Central memory CD8-positive, alpha-beta T cell (primary cell): ENCODE data around the gene PPP1R3G.

Experiments used
- ATAC-seq: fragments of 150-1000 bp; cut with Tn5 transposase; replicated peaks from 2 replicates; pipeline ENCODE4 v1.10.0; 2022; ENCODE audit warnings: mild to moderate bottlenecking, moderate FRiP score, moderate number of reproducible peaks; ENCODE audit not compliant: poor library complexity, severe bottlenecking; ENCODE audit errors: extremely low read depth
- DNase-seq, 2 donors: peaks; one replicate each; pipeline ENCODE4 v3.0.0; 2021; ENCODE audit warnings: low spot score in 2 of 2
- H3K27ac Mint-ChIP-seq: one replicate; pipeline ENCODE4 v1.8.0; 2022; ENCODE audit warnings: low read depth, mild to moderate bottlenecking, moderate library complexity, mixed read lengths
- H3K27me3 Mint-ChIP-seq: one replicate; pipeline ENCODE4 v1.8.0; 2022; ENCODE audit warnings: mixed read lengths
- H3K36me3 Mint-ChIP-seq: one replicate; pipeline ENCODE4 v1.8.0; 2022; ENCODE audit warnings: mild to moderate bottlenecking, moderate library complexity, mixed read lengths; ENCODE audit not compliant: insufficient read depth
- H3K4me1 Mint-ChIP-seq: one replicate; pipeline ENCODE4 v1.8.0; 2022; ENCODE audit warnings: mixed read lengths
- H3K4me3 Mint-ChIP-seq: one replicate; pipeline ENCODE4 v1.8.0; 2022; ENCODE audit warnings: mild to moderate bottlenecking, moderate library complexity, mixed read lengths
- H3K9me3 Mint-ChIP-seq: one replicate; pipeline ENCODE4 v1.8.0; 2022; ENCODE audit warnings: mixed read lengths

Gene PPP1R3G

GRCh38 chr6:5088780-5089179, 3.6 kb downstream of the PPP1R3G start:
- Mint-ChIP-seq H3K9me3 (no peaks in the 10 kb centered on the region), H3K27me3 (peaks cover 40% of the 10 kb centered on the region), H3K36me3 (no peaks in the 10 kb centered on the region), H3K27ac (no peak overlapping the region), H3K4me3 (no peak overlapping the region), H3K4me1 (peaks cover 5% of the 10 kb centered on the region)
- ATAC-seq: no peak
- no peak for DNase-seq

- no peak for ATAC-seq
- Mint-ChIP-seq H3K9me3 (no peaks in the 10 kb centered on the region), H3K4me3 (no peak overlapping the region), H3K27me3 (peaks cover 36% of the 10 kb centered on the region), H3K4me1 (peaks cover 5% of the 10 kb centered on the region), H3K36me3 (no peaks in the 10 kb centered on the region), H3K27ac (no peak overlapping the region)
- no peak for DNase-seq
These were observed 4.6 kb downstream of the PPP1R3G start for GRCh38 chr6:5089481-5090438.

- Mint-ChIP-seq H3K4me3 (no peak overlapping the region), H3K27ac (no peak overlapping the region), H3K4me1 (peaks cover 5% of the 10 kb centered on the region), H3K9me3 (no peaks in the 10 kb centered on the region), H3K36me3 (no peaks in the 10 kb centered on the region), H3K27me3 (peaks cover 36% of the 10 kb centered on the region)
- no peak for ATAC-seq
- DNase-seq: no peak
These were observed 5.5 kb downstream of the PPP1R3G start for GRCh38 chr6:5090603-5091002.

- Mint-ChIP-seq H3K9me3 (no peaks in the 10 kb centered on the region), H3K4me3 (no peak overlapping the region), H3K4me1 (peaks cover 5% of the 10 kb centered on the region), H3K36me3 (no peaks in the 10 kb centered on the region), H3K27me3 (peaks cover 34% of the 10 kb centered on the region), H3K27ac (no peak overlapping the region)
- DNase-seq (no peak), ATAC-seq (no peak)
These were observed 6.3 kb downstream of the PPP1R3G start for GRCh38 chr6:5091210-5092069.

- Mint-ChIP-seq H3K27me3 (peaks cover 20% of the 10 kb centered on the region), H3K9me3 (no peaks in the 10 kb centered on the region), H3K4me3 (no peak overlapping the region), H3K36me3 (no peaks in the 10 kb centered on the region), H3K27ac (no peak overlapping the region), H3K4me1 (peaks cover 5% of the 10 kb centered on the region)
- no peak for DNase-seq
- no peak for ATAC-seq
These were observed 8.3 kb downstream of the PPP1R3G start for GRCh38 chr6:5093231-5094015.

- H3K36me3 Mint-ChIP-seq: no peaks in the 10 kb centered on the region
- no peak for ATAC-seq
- H3K4me3 Mint-ChIP-seq: no peak overlapping the region
- peaks cover 20% of the 10 kb centered on the region for H3K27me3 Mint-ChIP-seq
- H3K27ac Mint-ChIP-seq: no peak overlapping the region
- H3K4me1 Mint-ChIP-seq: peaks cover 5% of the 10 kb centered on the region
- DNase-seq: no peak
- no peaks in the 10 kb centered on the region for H3K9me3 Mint-ChIP-seq
These were observed 9.2 kb downstream of the PPP1R3G start for GRCh38 chr6:5094327-5094726.

- DNase-seq (no peak), ATAC-seq (no peak)
- Mint-ChIP-seq H3K9me3 (no peaks in the 10 kb centered on the region), H3K27ac (no peak overlapping the region), H3K4me3 (no peak overlapping the region), H3K36me3 (no peaks in the 10 kb centered on the region), H3K27me3 (peaks cover 18% of the 10 kb centered on the region), H3K4me1 (no peaks in the 10 kb centered on the region)
These were observed 10.1 kb downstream of the PPP1R3G start for GRCh38 chr6:5095236-5095635.

GRCh38 chr6:5096482-5096881, 11.3 kb downstream of the PPP1R3G start:
- peaks cover 6% of the 10 kb centered on the region for H3K27me3 Mint-ChIP-seq
- no peaks in the 10 kb centered on the region for H3K36me3 Mint-ChIP-seq
- no peak for DNase-seq
- H3K9me3 Mint-ChIP-seq: no peaks in the 10 kb centered on the region
- no peak for ATAC-seq
- no peak overlapping the region for H3K4me3 Mint-ChIP-seq
- no peak overlapping the region for H3K27ac Mint-ChIP-seq
- H3K4me1 Mint-ChIP-seq: no peaks in the 10 kb centered on the region

GRCh38 chr6:5098501-5099270, 13.5 kb downstream of the PPP1R3G start:
- DNase-seq: no peak
- no peaks in the 10 kb centered on the region for H3K27me3 Mint-ChIP-seq
- H3K36me3 Mint-ChIP-seq: no peaks in the 10 kb centered on the region
- no peaks in the 10 kb centered on the region for H3K4me1 Mint-ChIP-seq
- H3K27ac Mint-ChIP-seq: no peak overlapping the region
- H3K4me3 Mint-ChIP-seq: no peak overlapping the region
- H3K9me3 Mint-ChIP-seq: no peaks in the 10 kb centered on the region
- no peak for ATAC-seq

- no peaks in the 10 kb centered on the region for H3K27me3 Mint-ChIP-seq
- H3K9me3 Mint-ChIP-seq: no peaks in the 10 kb centered on the region
- H3K36me3 Mint-ChIP-seq: no peaks in the 10 kb centered on the region
- no peaks in the 10 kb centered on the region for H3K4me1 Mint-ChIP-seq
- no peak for DNase-seq
- no peak for ATAC-seq
- H3K27ac Mint-ChIP-seq: no peak overlapping the region
- no peak overlapping the region for H3K4me3 Mint-ChIP-seq
These were observed 14.4 kb downstream of the PPP1R3G start for GRCh38 chr6:5099537-5099936.

GRCh38 chr6:5100806-5101205, 15.7 kb downstream of the PPP1R3G start:
- no peaks in the 10 kb centered on the region for H3K27me3 Mint-ChIP-seq
- H3K4me3 Mint-ChIP-seq: no peak overlapping the region
- ATAC-seq (no peak), DNase-seq (no peak)
- H3K9me3 Mint-ChIP-seq: no peaks in the 10 kb centered on the region
- no peaks in the 10 kb centered on the region for H3K36me3 Mint-ChIP-seq
- H3K4me1 Mint-ChIP-seq: no peaks in the 10 kb centered on the region
- no peak overlapping the region for H3K27ac Mint-ChIP-seq
